ENCODE results near the gene ATXN7L1.

The ATXN7L1 gene

GRCh38 chr7:105685161-105685560 is 191.2 kb downstream of the ATXN7L1 start:
- POLR2A ChIA-PET (ENCODE audit: low non-redundant PET): no interaction called here
- TF ChIP-seq CTCF (conservative IDR thresholded peaks at IDR 0.05; ENCODE audit: low read depth): no peak
- CTCF ChIA-PET: no interaction called here
- H3K27ac ChIP-seq: no peak overlapping the region
- DNase-seq (ENCODE audit: low spot score): no peak

GRCh38 chr7:105682341-105683060 is 193.9 kb downstream of the ATXN7L1 start:
- DNase-seq (ENCODE audit: low spot score): no peak
- no peak for TF ChIP-seq CTCF (conservative IDR thresholded peaks at IDR 0.05; ENCODE audit: low read depth)
- H3K27ac ChIP-seq: no peak overlapping the region
- CTCF ChIA-PET: interaction anchor here (0.6 kb wide), 1 partner anchor 25 kb away, joined by 5 read pairs; no protein-coding TSS in a partner anchor
- POLR2A ChIA-PET (ENCODE audit: low non-redundant PET): no interaction called here

GRCh38 chr7:105680505-105681187 is 195.8 kb downstream of the ATXN7L1 start:
- DNase-seq (ENCODE audit: low spot score): no peak
- CTCF ChIA-PET: no interaction called here
- TF ChIP-seq CTCF (conservative IDR thresholded peaks at IDR 0.05; ENCODE audit: low read depth): no peak
- no peak overlapping the region for H3K27ac ChIP-seq
- POLR2A ChIA-PET (ENCODE audit: low non-redundant PET): no interaction called here

GRCh38 chr7:105678811-105679495 is 197.4 kb downstream of the ATXN7L1 start:
- TF ChIP-seq CTCF (conservative IDR thresholded peaks at IDR 0.05; ENCODE audit: low read depth): no peak
- ChIA-PET POLR2A (ENCODE audit: low non-redundant PET) (no interaction called here), CTCF (no interaction called here)
- peak overlapping the region; percentile 74 for H3K27ac ChIP-seq
- peak; percentile 45 for DNase-seq (ENCODE audit: low spot score)

- H3K27ac ChIP-seq: peak overlapping the region; percentile 74
- CTCF ChIA-PET: no interaction called here
- DNase-seq (ENCODE audit: low spot score): no peak
- TF ChIP-seq CTCF (conservative IDR thresholded peaks at IDR 0.05; ENCODE audit: low read depth): no peak
- POLR2A ChIA-PET (ENCODE audit: low non-redundant PET): no interaction called here
Measured at GRCh38 chr7:105677817-105678573, 198.4 kb downstream of the ATXN7L1 start.

- no peak overlapping the region for H3K27ac ChIP-seq
- ChIA-PET CTCF (no interaction called here), POLR2A (ENCODE audit: low non-redundant PET) (no interaction called here)
- no peak for TF ChIP-seq CTCF (conservative IDR thresholded peaks at IDR 0.05; ENCODE audit: low read depth)
- DNase-seq (ENCODE audit: low spot score): no peak
Measured at GRCh38 chr7:105677410-105677730, 199.0 kb downstream of the ATXN7L1 start.

All from RWPE1 (cell line).